ENCODE data around the gene RNF34.
"Not testable (repeated sequence)": the region's sequence is repeated elsewhere in the genome, so short reads cannot be mapped to it uniquely, and the experiment has no call there.

DNA sequence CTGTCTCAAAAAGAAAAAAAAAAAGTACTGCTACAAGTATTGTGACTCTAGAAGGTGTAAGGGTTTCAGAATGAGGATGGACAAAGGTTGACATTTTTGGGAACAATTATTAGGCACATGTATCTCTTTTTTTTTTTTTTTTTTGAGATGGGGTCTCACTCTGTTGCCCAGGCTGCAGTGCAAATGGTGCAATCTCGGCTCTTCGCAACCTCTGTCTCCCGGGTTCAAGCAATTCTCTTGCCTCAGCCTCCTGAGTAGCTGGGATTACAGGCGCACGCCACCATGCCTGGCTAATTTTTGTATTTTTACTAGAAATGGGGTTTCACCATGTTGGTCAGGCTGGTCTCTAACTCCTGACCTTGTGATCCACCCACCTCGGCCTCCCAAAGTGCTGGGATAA is 15.0 kb upstream of the RNF34 start:
- not testable (repeated sequence) for TF ChIP-seq POLR2A (IDR thresholded peaks at IDR 0.05; ENCODE audit: extremely low read depth, insufficient read length); MYC (IDR thresholded peaks at IDR 0.05; ENCODE audit: low read depth, low read length)
- TF ChIP-seq, protein P1, sequence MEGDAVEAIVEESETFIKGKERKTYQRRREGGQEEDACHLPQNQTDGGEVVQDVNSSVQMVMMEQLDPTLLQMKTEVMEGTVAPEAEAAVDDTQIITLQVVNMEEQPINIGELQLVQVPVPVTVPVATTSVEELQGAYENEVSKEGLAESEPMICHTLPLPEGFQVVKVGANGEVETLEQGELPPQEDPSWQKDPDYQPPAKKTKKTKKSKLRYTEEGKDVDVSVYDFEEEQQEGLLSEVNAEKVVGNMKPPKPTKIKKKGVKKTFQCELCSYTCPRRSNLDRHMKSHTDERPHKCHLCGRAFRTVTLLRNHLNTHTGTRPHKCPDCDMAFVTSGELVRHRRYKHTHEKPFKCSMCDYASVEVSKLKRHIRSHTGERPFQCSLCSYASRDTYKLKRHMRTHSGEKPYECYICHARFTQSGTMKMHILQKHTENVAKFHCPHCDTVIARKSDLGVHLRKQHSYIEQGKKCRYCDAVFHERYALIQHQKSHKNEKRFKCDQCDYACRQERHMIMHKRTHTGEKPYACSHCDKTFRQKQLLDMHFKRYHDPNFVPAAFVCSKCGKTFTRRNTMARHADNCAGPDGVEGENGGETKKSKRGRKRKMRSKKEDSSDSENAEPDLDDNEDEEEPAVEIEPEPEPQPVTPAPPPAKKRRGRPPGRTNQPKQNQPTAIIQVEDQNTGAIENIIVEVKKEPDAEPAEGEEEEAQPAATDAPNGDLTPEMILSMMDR (IDR thresholded peaks at IDR 0.05; ENCODE audit: low read depth, low read length): not testable (repeated sequence)
